GM10266 (cell line): ENCODE data around the gene OTOGL.
"Not testable (repeated sequence)": the region's sequence is repeated elsewhere in the genome, so short reads cannot be mapped to it uniquely, and the experiment has no call there.

Experiments used
- DNase-seq: peaks from one replicate; pipeline ENCODE4 v3.0.0; 2012; ENCODE audit errors: extremely low spot score
- CTCF ChIP-seq: IDR thresholded peaks from 2 replicates; pipeline ENCODE4 v1.5.1; 2012; ENCODE audit warnings: mild to moderate bottlenecking, low read depth; ENCODE audit not compliant: control insufficient read depth, insufficient read depth; ENCODE audit errors: missing control alignments

Gene OTOGL

GRCh38 chr12:80219345-80219744, 120.0 kb downstream of the OTOGL start:
- no peak for DNase-seq
- no peak for TF ChIP-seq CTCF

- DNase-seq, result no peak
- TF ChIP-seq CTCF, result no peak
Measured at GRCh38 chr12:80222261-80222660, 122.9 kb downstream of the OTOGL start.

GRCh38 chr12:80226576-80226975, 127.2 kb downstream of the OTOGL start:
- no peak for DNase-seq
- no peak for TF ChIP-seq CTCF

- DNase-seq, result not testable (repeated sequence)
Measured at GRCh38 chr12:80227904-80228303, 128.6 kb downstream of the OTOGL start.

GRCh38 chr12:80230068-80230467, 130.7 kb downstream of the OTOGL start:
- no peak for TF ChIP-seq CTCF
- DNase-seq, result no peak

- no peak for DNase-seq
- TF ChIP-seq CTCF, result no peak
Measured at GRCh38 chr12:80232837-80233236, 133.5 kb downstream of the OTOGL start.

GRCh38 chr12:80233926-80234325, 134.6 kb downstream of the OTOGL start:
- DNase-seq, result no peak
- TF ChIP-seq CTCF, result no peak

GRCh38 chr12:80234667-80235066, 135.3 kb downstream of the OTOGL start:
- no peak for DNase-seq
- TF ChIP-seq CTCF, result no peak
